OCI-LY3 (cell line): ENCODE measurements around the gene METTL23.
A peak's percentile ranks its signal among the peaks of the same experiment; 100 is the strongest.
"Not testable (repeated sequence)": the region's sequence is repeated elsewhere in the genome, so short reads cannot be mapped to it uniquely, and the experiment has no call there.

Experiments used
- H2AFZ ChIP-seq: fragments of 200-600, 300-600 bp; shearing (Covaris generic); 2 replicates; pipeline ENCODE4 v1.6.0; 2014; ENCODE audit warnings: antibody characterized with exemption, low read depth, low read length
- H3K27ac ChIP-seq: fragments of 200-600, 300-600 bp; sonication (generic); 2 replicates; pipeline ENCODE4 v1.5.1; 2014; ENCODE audit warnings: mild to moderate bottlenecking, low read length, moderate library complexity, mixed read lengths
- H3K27me3 ChIP-seq: fragments of 200-600, 300-600 bp; sonication (generic); 2 replicates; pipeline ENCODE4 v1.6.1; 2014; ENCODE audit warnings: low read depth, low read length, mixed read lengths
- H3K36me3 ChIP-seq: fragments of 200-600, 300-600 bp; sonication (generic); replicated peaks from 2 replicates; pipeline ENCODE3; 2014; ENCODE audit warnings: low read depth, low read length, mixed read lengths
- H3K4me1 ChIP-seq: fragments of 300-600, 200-600 bp; sonication (generic); 2 replicates; pipeline ENCODE4 v1.6.1; 2014; ENCODE audit warnings: low read length, mixed read lengths
- H3K4me2 ChIP-seq: fragments of 200-600, 300-600 bp; sonication (generic); 2 replicates; pipeline ENCODE4 v1.6.1; 2014; ENCODE audit warnings: low read length, mixed read lengths
- H3K4me3 ChIP-seq: fragments of 300-600, 200-600 bp; sonication (generic); 2 replicates; pipeline ENCODE4 v1.5.1; 2014; ENCODE audit warnings: antibody characterized with exemption, mild to moderate bottlenecking, low read length, moderate library complexity
- H3K79me2 ChIP-seq: fragments of 300-600, 200-600 bp; shearing (Covaris generic); 2 replicates; pipeline ENCODE4 v1.6.1; 2014; ENCODE audit warnings: mild to moderate bottlenecking, low read length, mixed read lengths
- H3K9ac ChIP-seq: fragments of 300-600, 200-600 bp; shearing (Covaris generic); 2 replicates; pipeline ENCODE4 v1.6.0; 2014; ENCODE audit warnings: mild to moderate bottlenecking, low read length, moderate library complexity
- H3K9me3 ChIP-seq: fragments of 200-600, 300-600 bp; shearing (Covaris generic); 2 replicates; pipeline ENCODE4 v1.6.1; 2014; ENCODE audit warnings: low read length, mixed read lengths; ENCODE audit not compliant: insufficient read depth
- H4K20me1 ChIP-seq: fragments of 200-600, 300-600 bp; sonication (generic); 2 replicates; pipeline ENCODE4 v1.6.1; 2016; ENCODE audit warnings: low read length, mixed read lengths; ENCODE audit not compliant: insufficient read depth
- EZH2phosphoT487 ChIP-seq: fragments of 200-600 bp; shearing (Covaris generic); IDR thresholded peaks from 2 replicates; pipeline ENCODE4 v1.6.1; 2018; ENCODE audit warnings: antibody characterized with exemption, mixed run types, low read depth
- TF ChIP-seq, protein P1 (sequence below): fragments of 200-600, 300-600 bp; sonication (generic); IDR thresholded peaks from 2 replicates; pipeline ENCODE4 v1.5.1; 2014; ENCODE audit warnings: antibody characterized with exemption, low read length, low read depth

The METTL23 gene

DNA sequence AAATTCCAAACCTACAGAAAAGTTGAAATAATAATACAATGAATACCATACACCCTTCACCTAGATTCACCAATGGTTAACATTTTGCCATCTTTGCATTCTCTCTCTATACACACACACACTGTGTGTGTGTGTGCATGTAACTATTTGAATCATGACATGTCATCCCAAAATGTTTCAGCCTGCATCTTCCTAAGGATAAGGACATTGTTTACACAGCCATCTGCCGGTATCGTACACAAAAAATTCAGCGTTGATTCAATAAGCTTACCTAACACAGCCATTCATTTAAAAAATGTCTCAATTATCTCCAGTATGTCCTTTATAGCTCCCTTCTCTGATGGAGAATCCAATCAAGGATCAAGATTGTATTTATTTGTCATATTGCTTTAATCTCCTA is 19.8 kb upstream of the METTL23 start:
- no peak for TF ChIP-seq EZH2phosphoT487
- TF ChIP-seq, protein P1, sequence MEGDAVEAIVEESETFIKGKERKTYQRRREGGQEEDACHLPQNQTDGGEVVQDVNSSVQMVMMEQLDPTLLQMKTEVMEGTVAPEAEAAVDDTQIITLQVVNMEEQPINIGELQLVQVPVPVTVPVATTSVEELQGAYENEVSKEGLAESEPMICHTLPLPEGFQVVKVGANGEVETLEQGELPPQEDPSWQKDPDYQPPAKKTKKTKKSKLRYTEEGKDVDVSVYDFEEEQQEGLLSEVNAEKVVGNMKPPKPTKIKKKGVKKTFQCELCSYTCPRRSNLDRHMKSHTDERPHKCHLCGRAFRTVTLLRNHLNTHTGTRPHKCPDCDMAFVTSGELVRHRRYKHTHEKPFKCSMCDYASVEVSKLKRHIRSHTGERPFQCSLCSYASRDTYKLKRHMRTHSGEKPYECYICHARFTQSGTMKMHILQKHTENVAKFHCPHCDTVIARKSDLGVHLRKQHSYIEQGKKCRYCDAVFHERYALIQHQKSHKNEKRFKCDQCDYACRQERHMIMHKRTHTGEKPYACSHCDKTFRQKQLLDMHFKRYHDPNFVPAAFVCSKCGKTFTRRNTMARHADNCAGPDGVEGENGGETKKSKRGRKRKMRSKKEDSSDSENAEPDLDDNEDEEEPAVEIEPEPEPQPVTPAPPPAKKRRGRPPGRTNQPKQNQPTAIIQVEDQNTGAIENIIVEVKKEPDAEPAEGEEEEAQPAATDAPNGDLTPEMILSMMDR, result no peak
- no peak overlapping the region for H2AFZ ChIP-seq
- H3K79me2 ChIP-seq, result no peaks in the 10 kb centered on the region

GRCh38 chr17:76707985-76708807 is 18.4 kb upstream of the METTL23 start:
- H3K27me3 ChIP-seq, result peaks cover 3% of the 10 kb centered on the region; the same call in 1 of the 2 replicates
- no peaks in the 10 kb centered on the region for H3K9me3 ChIP-seq
- no peak overlapping the region for H3K27ac ChIP-seq
- H3K36me3 ChIP-seq, result no peaks in the 10 kb centered on the region
- no peaks in the 10 kb centered on the region for H4K20me1 ChIP-seq
- H3K9ac ChIP-seq, result no peak overlapping the region
- H2AFZ ChIP-seq, result no peak overlapping the region
- H3K79me2 ChIP-seq, result no peaks in the 10 kb centered on the region
- TF ChIP-seq EZH2phosphoT487, result no peak
- TF ChIP-seq, protein P1, result peak; percentile 53
- no peak overlapping the region for H3K4me2 ChIP-seq
- no peak overlapping the region for H3K4me3 ChIP-seq
- peaks cover 8% of the 10 kb centered on the region for H3K4me1 ChIP-seq

More for the DNA sequence above, 19.8 kb upstream of the METTL23 start:
- Histone ChIP-seq H3K27ac (no peak overlapping the region), H3K4me2 (no peak overlapping the region), H4K20me1 (no peaks in the 10 kb centered on the region), H3K36me3 (no peaks in the 10 kb centered on the region), H3K9me3 (no peaks in the 10 kb centered on the region), H3K4me3 (no peak overlapping the region), H3K9ac (no peak overlapping the region), H3K4me1 (peaks cover 8% of the 10 kb centered on the region), H3K27me3 (peaks cover 3% of the 10 kb centered on the region; the same call in 1 of the 2 replicates)

DNA sequence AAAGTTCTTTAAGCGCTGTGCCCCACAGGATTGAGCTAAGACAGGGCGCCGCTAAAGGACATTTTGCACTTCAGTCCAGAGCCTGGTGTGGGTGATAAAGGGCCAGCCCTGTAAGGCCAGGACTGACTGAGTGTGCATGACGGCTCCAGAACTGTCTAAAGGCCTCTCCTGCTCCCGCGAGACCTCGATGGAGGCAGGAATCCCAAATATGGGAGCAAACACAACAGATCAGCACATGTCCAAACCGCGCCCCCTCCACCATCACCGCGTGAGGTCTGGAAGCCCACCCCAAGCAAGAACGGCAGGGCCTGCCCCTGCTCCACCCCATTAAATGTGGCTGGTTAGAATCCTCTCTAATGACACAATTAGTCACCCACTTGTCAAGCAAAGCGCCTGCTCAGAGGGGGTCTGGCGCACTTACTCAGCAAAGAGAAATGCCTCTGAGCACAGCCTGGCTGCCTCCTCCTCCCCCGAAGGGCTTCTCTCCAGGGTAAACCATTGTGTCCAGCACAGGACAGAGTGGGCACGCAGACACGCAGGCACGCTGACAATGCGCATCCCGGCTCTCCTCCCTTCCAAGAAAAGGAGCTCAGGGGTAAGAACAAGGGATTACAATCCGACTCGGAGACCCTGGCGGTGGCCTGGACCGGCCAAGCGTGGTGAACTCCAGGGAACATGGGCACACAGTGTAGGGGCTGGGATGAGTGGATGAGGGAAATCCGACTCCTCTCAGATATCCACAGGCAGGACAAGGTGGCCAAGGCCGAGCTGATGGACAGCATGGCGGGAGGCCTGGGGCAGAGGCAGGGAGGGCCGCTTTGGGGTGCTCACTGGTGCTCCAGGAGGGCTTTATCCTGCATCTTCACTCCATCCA is 17.3 kb upstream of the METTL23 start:
- H3K9ac ChIP-seq, result peak overlapping the region; percentile 75; the same call in 1 of the 2 replicates
- H3K4me3 ChIP-seq, result peak overlapping the region; percentile 84
- no peak overlapping the region for H2AFZ ChIP-seq
- peaks cover 5% of the 10 kb centered on the region; the same call in 1 of the 2 replicates for H4K20me1 ChIP-seq
- peak overlapping the region; percentile 100 for H3K4me2 ChIP-seq
- TF ChIP-seq, protein P1, result no peak
- TF ChIP-seq EZH2phosphoT487, result no peak
- H3K36me3 ChIP-seq, result peaks cover 10% of the 10 kb centered on the region
- peaks cover 3% of the 10 kb centered on the region; the same call in 1 of the 2 replicates for H3K27me3 ChIP-seq
- no peak overlapping the region for H3K27ac ChIP-seq
- H3K4me1 ChIP-seq, result peaks cover 8% of the 10 kb centered on the region
- peaks cover 1% of the 10 kb centered on the region for H3K79me2 ChIP-seq
- no peaks in the 10 kb centered on the region for H3K9me3 ChIP-seq

GRCh38 chr17:76709951-76710862 is 16.4 kb upstream of the METTL23 start:
- H3K27me3 ChIP-seq, H3K27ac ChIP-seq, H3K79me2 ChIP-seq, H4K20me1 ChIP-seq, H3K9me3 ChIP-seq: not testable (repeated sequence)
- Histone ChIP-seq H3K4me1 (peaks cover 12% of the 10 kb centered on the region), H2AFZ (peak overlapping the region; percentile 70; the same call in 1 of the 2 replicates), H3K36me3 (peaks cover 13% of the 10 kb centered on the region), H3K4me3 (peak overlapping the region; percentile 84), H3K4me2 (peak overlapping the region; percentile 100), H3K9ac (peak overlapping the region; percentile 75)
